ENCODE data around the gene SLC35F3. TPM values are rescaled to one million over a fixed set of nuclear protein-coding genes. Genes with fewer than 3 reads are reported as not detected.

Gene SLC35F3
- total RNA-seq, 1 donor from 2014 or later, result 0.36 TPM

DNA sequence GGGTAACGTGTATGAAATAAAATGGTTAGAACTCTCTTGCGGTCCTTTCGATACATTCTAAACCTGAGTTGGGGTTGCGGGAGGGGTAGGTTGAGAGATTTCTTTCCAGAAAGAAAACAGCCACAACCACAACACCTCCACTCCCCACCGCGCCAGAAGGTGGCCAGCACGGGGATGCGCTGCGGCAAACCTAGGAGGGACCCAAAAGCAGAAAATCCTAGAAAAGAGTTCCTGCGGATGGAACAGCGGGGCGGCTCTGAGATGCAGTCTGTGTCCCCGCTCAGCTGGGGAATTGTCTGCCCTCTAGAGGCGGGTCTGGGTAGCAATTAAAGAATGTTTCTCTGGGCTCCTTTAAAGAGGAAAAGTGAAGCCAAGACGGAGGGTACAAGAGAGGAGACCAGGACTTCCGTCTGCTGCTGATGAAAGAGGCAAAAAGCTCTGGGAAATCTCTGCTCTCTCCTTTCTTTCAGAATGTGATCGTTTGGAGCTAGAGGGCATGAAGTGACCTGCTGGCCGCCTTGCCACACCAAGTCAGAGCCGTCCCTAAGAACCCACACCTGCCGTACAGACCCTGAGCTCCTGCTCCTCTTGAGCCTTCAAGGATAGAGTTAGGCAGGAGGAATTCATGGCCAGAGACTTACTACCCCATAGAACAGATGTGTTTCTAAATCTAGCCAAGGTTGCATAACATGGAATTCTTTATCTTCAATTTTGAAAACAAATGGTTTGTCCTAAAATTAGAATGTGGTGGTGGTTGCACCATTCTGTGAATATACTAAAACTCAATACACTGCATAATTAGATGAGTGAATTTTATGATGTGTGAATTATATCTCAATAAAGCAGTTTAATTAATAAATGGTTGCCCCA lies 422.3 kb downstream of the SLC35F3 start:
- H3K36me3 Mint-ChIP-seq (ENCODE audit: low read depth, unreplicated experiment), result no peaks in the 10 kb centered on the region
- H3K27ac Mint-ChIP-seq (ENCODE audit: unreplicated experiment), result no peak overlapping the region
- H3K4me3 Mint-ChIP-seq (ENCODE audit: unreplicated experiment), result no peak overlapping the region
- no peaks in the 10 kb centered on the region for H3K9me3 Mint-ChIP-seq (ENCODE audit: unreplicated experiment)
- TF ChIP-seq, protein P1, sequence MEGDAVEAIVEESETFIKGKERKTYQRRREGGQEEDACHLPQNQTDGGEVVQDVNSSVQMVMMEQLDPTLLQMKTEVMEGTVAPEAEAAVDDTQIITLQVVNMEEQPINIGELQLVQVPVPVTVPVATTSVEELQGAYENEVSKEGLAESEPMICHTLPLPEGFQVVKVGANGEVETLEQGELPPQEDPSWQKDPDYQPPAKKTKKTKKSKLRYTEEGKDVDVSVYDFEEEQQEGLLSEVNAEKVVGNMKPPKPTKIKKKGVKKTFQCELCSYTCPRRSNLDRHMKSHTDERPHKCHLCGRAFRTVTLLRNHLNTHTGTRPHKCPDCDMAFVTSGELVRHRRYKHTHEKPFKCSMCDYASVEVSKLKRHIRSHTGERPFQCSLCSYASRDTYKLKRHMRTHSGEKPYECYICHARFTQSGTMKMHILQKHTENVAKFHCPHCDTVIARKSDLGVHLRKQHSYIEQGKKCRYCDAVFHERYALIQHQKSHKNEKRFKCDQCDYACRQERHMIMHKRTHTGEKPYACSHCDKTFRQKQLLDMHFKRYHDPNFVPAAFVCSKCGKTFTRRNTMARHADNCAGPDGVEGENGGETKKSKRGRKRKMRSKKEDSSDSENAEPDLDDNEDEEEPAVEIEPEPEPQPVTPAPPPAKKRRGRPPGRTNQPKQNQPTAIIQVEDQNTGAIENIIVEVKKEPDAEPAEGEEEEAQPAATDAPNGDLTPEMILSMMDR (IDR thresholded peaks at IDR 0.05; ENCODE audit: unreplicated experiment), result peak; percentile 76
- H3K27me3 Mint-ChIP-seq (ENCODE audit: unreplicated experiment), result no peaks in the 10 kb centered on the region
- DNase-seq (ENCODE audit: low spot score), result peak; percentile 73
- peaks cover 6% of the 10 kb centered on the region for H3K4me1 Mint-ChIP-seq (ENCODE audit: unreplicated experiment)

DNA sequence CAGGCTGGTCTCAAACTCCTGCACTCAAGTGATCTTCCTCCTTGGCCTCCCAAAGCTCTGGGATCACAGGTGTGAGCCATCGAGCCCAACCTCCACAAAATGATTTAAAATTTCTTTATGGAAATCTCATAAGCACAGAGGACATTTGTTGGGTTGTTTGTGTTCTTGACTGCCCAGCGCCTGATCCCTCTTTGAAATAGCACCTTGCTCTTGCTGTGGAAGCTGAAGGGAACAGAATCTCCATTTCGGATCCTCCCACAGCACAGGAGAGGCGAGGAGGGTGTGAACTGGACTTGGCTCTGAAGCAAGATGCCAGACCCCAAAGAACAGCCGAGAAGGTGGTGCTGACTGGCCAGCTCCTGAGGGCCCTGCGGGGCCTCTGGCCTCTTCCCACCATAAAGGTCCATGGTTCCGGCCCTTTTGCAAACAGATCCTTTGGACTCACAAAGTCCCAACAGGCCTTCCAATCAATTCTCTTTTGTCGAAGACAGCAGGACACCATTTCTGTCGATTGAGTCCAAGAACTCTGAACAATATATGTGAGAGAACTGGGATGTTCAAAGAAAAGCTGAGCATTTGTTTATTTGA lies 423.2 kb downstream of the SLC35F3 start:
- Mint-ChIP-seq H3K4me3 (ENCODE audit: unreplicated experiment) (no peak overlapping the region), H3K27me3 (ENCODE audit: unreplicated experiment) (no peaks in the 10 kb centered on the region), H3K4me1 (ENCODE audit: unreplicated experiment) (peaks cover 6% of the 10 kb centered on the region), H3K36me3 (ENCODE audit: low read depth, unreplicated experiment) (no peaks in the 10 kb centered on the region), H3K9me3 (ENCODE audit: unreplicated experiment) (no peaks in the 10 kb centered on the region), H3K27ac (ENCODE audit: unreplicated experiment) (no peak overlapping the region)
- TF ChIP-seq, protein P1 (IDR thresholded peaks at IDR 0.05; ENCODE audit: unreplicated experiment), result no peak
- DNase-seq (ENCODE audit: low spot score), result no peak

DNA sequence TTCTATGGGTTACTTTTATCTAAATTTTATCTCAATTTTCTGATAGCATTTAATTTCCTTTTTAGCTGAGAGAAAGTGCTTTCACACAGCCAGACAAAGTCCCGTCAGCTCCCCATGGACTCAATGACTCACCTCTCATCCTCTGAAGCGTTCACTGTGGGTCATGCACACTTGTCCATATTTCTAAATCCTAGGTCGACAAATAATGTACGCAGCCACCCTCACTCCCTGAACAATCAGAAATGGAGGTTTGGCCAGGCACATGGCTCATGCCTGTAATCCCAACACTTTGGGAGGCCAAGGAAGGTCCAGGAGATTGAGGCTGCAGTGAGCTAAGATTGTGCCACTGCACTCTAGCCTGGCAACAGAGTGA lies 426.4 kb downstream of the SLC35F3 start:
- DNase-seq (ENCODE audit: low spot score), result no peak
- Mint-ChIP-seq H3K27me3 (ENCODE audit: unreplicated experiment) (no peaks in the 10 kb centered on the region), H3K9me3 (ENCODE audit: unreplicated experiment) (no peaks in the 10 kb centered on the region), H3K4me3 (ENCODE audit: unreplicated experiment) (no peak overlapping the region), H3K4me1 (ENCODE audit: unreplicated experiment) (peaks cover 6% of the 10 kb centered on the region), H3K36me3 (ENCODE audit: low read depth, unreplicated experiment) (no peaks in the 10 kb centered on the region), H3K27ac (ENCODE audit: unreplicated experiment) (no peak overlapping the region)
- TF ChIP-seq, protein P1 (IDR thresholded peaks at IDR 0.05; ENCODE audit: unreplicated experiment), result no peak

DNA sequence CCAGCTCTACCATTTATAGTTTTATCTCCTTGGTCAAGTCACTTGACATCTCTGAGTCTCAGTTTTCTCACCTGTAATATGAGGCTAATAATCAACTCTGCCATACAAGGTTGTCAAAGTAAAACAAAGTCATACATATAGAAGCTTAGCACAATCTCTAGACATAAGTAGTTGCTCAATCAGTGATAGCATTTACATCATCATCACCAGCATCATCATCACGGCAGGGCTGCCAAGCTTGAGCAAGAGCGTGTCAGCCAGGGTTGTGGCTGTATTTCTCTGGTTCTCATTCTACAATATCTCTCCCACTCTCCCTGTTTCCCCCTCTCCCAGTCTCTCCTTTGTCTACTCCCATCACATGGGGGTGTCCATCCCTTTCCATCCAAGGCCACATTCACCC lies 427.0 kb downstream of the SLC35F3 start:
- Mint-ChIP-seq H3K4me1 (ENCODE audit: unreplicated experiment) (peaks cover 4% of the 10 kb centered on the region), H3K9me3 (ENCODE audit: unreplicated experiment) (peaks cover 2% of the 10 kb centered on the region), H3K27ac (ENCODE audit: unreplicated experiment) (no peak overlapping the region), H3K27me3 (ENCODE audit: unreplicated experiment) (no peaks in the 10 kb centered on the region), H3K36me3 (ENCODE audit: low read depth, unreplicated experiment) (no peaks in the 10 kb centered on the region), H3K4me3 (ENCODE audit: unreplicated experiment) (no peak overlapping the region)
- DNase-seq (ENCODE audit: low spot score), result no peak
- TF ChIP-seq, protein P1 (IDR thresholded peaks at IDR 0.05; ENCODE audit: unreplicated experiment), result no peak

DNA sequence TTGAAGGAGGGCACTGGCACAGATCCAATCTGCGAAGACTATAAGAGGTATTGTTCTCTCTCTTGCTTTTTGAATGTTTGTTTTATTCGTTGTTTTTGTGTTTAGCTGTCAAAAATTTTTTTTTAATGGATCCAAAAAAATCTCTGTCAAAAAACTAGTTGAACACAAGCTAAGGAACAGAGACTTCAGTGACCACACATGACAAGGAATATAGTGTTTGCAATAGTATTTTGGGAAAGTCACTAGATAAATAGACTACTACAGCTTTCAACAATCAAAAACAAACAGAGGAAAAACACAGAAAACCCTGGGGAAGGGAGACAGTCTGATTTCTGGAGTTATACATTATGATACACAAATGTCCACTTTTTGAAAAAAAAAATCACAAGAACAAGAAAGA lies 431.9 kb downstream of the SLC35F3 start:
- Mint-ChIP-seq H3K27ac (ENCODE audit: unreplicated experiment) (no peak overlapping the region), H3K36me3 (ENCODE audit: low read depth, unreplicated experiment) (no peaks in the 10 kb centered on the region), H3K9me3 (ENCODE audit: unreplicated experiment) (peaks cover 8% of the 10 kb centered on the region), H3K27me3 (ENCODE audit: unreplicated experiment) (no peaks in the 10 kb centered on the region), H3K4me3 (ENCODE audit: unreplicated experiment) (no peak overlapping the region), H3K4me1 (ENCODE audit: unreplicated experiment) (no peaks in the 10 kb centered on the region)
- TF ChIP-seq, protein P1 (IDR thresholded peaks at IDR 0.05; ENCODE audit: unreplicated experiment), result no peak
- no peak for DNase-seq (ENCODE audit: low spot score)
